Activated T-cell treated with anti-CD3 and anti-CD28 coated beads for 48 hours (primary cell): ENCODE data around the gene KIF18A.

Experiments used
- DNase-seq: peaks from one replicate; pipeline ENCODE4 v3.0.0-alpha.2; 2020; ENCODE audit warnings: low read depth

Gene KIF18A

GRCh38 chr11:28043930-28044709, 63.8 kb downstream of the KIF18A start:
- DNase-seq = no peak

- DNase-seq = no peak
Measured at GRCh38 chr11:28040384-28040783, 67.6 kb downstream of the KIF18A start.

GRCh38 chr11:28038775-28039174, 69.2 kb downstream of the KIF18A start:
- DNase-seq = no peak

- DNase-seq = no peak
Measured at GRCh38 chr11:28026634-28027290, 81.2 kb downstream of the KIF18A start.

- no peak for DNase-seq
Measured at GRCh38 chr11:28017816-28018215, 90.1 kb downstream of the KIF18A start.

- DNase-seq = no peak
Measured at GRCh38 chr11:28011813-28012212, 96.1 kb downstream of the KIF18A start.

- DNase-seq = no peak
Measured at GRCh38 chr11:28009996-28010395, 98.0 kb downstream of the KIF18A start.

- DNase-seq = no peak
Measured at GRCh38 chr11:28009388-28009787, 98.6 kb downstream of the KIF18A start.

- no peak for DNase-seq
Measured at GRCh38 chr11:28003615-28004014, 104.3 kb downstream of the KIF18A start.

GRCh38 chr11:27998552-27998951, 109.4 kb downstream of the KIF18A start:
- no peak for DNase-seq

- no peak for DNase-seq
Measured at GRCh38 chr11:27997344-27997743, 110.6 kb downstream of the KIF18A start.

- no peak for DNase-seq
Measured at GRCh38 chr11:27996066-27996465, 111.9 kb downstream of the KIF18A start.

GRCh38 chr11:27995083-27995482, 112.9 kb downstream of the KIF18A start:
- no peak for DNase-seq

- DNase-seq = no peak
Measured at GRCh38 chr11:27991736-27992135, 116.2 kb downstream of the KIF18A start.

- DNase-seq = no peak
Measured at GRCh38 chr11:27977527-27977926, 130.4 kb downstream of the KIF18A start.

GRCh38 chr11:27977031-27977430, 130.9 kb downstream of the KIF18A start:
- no peak for DNase-seq

GRCh38 chr11:27976262-27976661, 131.7 kb downstream of the KIF18A start:
- DNase-seq = no peak

GRCh38 chr11:27973851-27974536, 134.0 kb downstream of the KIF18A start:
- DNase-seq = no peak

GRCh38 chr11:27972522-27973170, 135.3 kb downstream of the KIF18A start:
- DNase-seq = no peak

- no peak for DNase-seq
Measured at GRCh38 chr11:27971171-27971570, 136.8 kb downstream of the KIF18A start.
